SU-DHL-6 (cell line): Measurements from ENCODE around the gene PDGFD.

Source experiments
- CTCF ChIP-seq: fragments of 200-600 bp; sonication (generic); IDR thresholded peaks from one replicate; pipeline ENCODE4 v1.5.1; 2017; ENCODE audit warnings: antibody characterized with exemption, mild to moderate bottlenecking, low read length, moderate library complexity; ENCODE audit not compliant: insufficient read depth, poor library complexity, severe bottlenecking
- EZH2phosphoT487 ChIP-seq: fragments of 200-600 bp; sonication (generic), shearing (Covaris generic); conservative IDR thresholded peaks from 2 replicates; pipeline ENCODE4 v1.6.1; 2018; ENCODE audit warnings: mild to moderate bottlenecking, antibody characterized with exemption, low read length, moderate library complexity, mixed read lengths

GRCh38 chr11:103968685-103969084, 195.3 kb downstream of the PDGFD start:
- TF ChIP-seq CTCF: no peak
- no peak for TF ChIP-seq EZH2phosphoT487
